SK-MEL-5 (cell line): ENCODE data around the gene SAMD7. TPM values are rescaled to one million over a fixed set of nuclear protein-coding genes. Genes with fewer than 3 reads are reported as not detected.

ENCODE experiments used
- DNase-seq: peaks from one replicate; pipeline ENCODE4 v3.0.0-alpha.2; 2016; ENCODE audit warnings: low read depth, low spot score
- in situ Hi-C: cut with HindIII; loops from 2 replicates; pipeline ENCODE4 v1.10.0; 2016; ENCODE audit warnings: low sequenced_read_pairs, high pct_unique_total_duplicates, low pct_unique_long_range_greater_than_20kb
- polyA plus RNA-seq, 2 experiments: library from polyadenylated mRNA; depleted of rRNA; stranded (reverse); fragments of >200 nt; gene quantifications; 2 replicates each; pipeline ENCODE4 v1.2.3, GENCODE V29; 2015
- total RNA-seq: library from RNA; depleted of rRNA; stranded (reverse); fragments of >200 nt; shearing (Covaris generic); gene quantifications from 2 replicates; pipeline ENCODE4 v1.2.3, GENCODE V29; 2014; rRNA removed

The SAMD7 gene, protein sequence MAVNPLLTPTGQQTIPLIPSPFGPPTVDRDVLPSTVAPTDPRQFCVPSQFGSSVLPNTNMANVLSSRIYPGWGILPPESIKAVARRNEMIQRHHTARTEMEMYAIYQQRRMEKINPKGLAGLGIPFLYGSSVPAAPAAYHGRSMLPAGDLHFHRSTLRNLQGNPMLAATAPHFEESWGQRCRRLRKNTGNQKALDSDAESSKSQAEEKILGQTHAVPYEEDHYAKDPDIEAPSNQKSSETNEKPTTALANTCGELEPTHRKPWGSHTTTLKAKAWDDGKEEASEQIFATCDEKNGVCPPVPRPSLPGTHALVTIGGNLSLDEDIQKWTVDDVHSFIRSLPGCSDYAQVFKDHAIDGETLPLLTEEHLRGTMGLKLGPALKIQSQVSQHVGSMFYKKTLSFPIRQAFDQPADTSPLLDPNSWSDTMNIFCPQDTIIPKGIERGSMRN
- not detected in 2 replicates for total RNA-seq
- not detected in 2 replicates for polyA plus RNA-seq (2015; cell fraction: cytosol; rRNA removed)
- not detected in 2 replicates for polyA plus RNA-seq (2015; cell fraction: nucleus; rRNA removed)

DNA sequence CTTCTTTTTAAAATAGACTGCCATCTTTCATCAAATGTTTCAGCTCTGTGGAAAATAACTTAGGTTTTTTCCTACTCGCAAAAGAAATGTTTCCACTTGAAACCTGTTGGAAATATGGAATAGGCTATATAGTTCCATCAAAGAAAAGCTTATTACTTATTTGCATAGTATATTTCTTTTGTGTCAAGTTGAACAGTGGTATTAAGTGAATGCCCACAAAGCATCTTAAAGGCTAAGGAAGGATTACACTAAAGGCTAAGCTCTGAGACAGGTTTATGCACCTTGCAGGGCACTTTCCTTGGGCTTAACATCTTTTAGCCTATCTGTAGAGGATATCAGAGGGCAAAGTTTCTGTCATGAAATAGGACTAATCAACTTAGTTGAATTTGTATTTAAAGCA is at the start of gene SAMD7:
TSS of gene SAMD7 (plus strand) at position 301 of the 400 bp plus-strand sequence. CDS start 7,927 bp downstream, outside the sequence.
- in situ Hi-C loops, result no loop called here
- no peak for DNase-seq

DNA sequence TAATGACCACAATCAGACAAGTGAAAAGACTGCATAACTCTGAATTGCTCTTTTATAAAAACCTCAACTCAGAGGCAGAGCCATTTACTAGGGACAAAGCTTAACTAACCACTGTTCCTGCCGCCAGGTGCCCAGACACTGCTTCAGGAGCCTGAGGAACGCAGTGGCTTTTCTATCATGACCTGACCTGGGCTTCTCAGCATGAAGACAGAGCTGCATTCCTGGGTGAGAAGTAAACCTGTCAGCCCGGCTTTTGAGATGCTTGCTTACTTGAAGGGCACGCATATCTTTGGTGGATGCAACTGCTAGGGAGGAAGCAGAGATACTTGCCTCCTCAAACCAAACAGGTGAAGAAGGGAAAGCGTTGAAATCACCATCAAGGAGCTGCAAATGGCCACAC is 49.5 kb upstream of the SAMD7 start:
- in situ Hi-C loops, result no loop called here
- no peak for DNase-seq

DNA sequence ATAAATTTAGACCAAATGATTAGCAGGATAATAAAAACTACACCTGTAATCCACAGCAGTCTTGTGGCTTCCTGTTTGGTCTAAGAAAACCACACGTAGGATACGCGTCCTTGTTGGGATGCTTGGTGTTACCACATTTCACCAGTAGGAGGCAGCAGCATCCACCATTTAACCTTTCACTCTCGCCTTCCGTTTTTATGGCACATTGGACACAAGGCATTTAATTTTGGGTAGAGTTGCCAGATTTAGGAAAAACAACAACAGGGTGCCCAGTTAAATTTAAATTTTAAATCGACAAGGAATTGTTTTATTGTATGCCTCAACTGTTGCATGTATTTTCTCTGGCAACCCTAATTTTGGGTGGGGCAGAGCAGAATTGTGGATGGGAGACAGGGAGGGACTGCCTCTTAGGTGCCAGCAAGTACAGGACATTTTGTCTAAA is 47.9 kb upstream of the SAMD7 start:
- in situ Hi-C loops, result no loop called here
- peak; percentile 79 for DNase-seq

DNA sequence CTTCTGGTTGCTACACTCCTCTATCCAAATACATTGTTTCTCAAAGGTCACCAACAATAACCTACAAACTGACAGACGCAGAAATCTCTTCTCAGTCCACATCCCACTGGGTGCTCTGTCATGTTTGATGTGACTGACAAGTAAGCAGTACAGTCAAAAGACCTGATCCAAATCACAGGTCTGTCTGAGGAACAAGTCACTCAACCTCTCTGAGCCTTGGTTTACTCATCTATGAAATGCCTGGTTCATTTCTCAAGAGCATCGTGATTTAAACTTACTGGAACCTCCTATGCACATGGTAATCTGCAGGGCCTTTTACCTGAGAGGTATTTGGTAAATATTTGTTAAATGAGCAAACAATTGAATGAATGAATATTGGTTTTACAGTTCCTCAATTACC is 47.1 kb upstream of the SAMD7 start:
- DNase-seq, result no peak
- in situ Hi-C loops, result no loop called here

DNA sequence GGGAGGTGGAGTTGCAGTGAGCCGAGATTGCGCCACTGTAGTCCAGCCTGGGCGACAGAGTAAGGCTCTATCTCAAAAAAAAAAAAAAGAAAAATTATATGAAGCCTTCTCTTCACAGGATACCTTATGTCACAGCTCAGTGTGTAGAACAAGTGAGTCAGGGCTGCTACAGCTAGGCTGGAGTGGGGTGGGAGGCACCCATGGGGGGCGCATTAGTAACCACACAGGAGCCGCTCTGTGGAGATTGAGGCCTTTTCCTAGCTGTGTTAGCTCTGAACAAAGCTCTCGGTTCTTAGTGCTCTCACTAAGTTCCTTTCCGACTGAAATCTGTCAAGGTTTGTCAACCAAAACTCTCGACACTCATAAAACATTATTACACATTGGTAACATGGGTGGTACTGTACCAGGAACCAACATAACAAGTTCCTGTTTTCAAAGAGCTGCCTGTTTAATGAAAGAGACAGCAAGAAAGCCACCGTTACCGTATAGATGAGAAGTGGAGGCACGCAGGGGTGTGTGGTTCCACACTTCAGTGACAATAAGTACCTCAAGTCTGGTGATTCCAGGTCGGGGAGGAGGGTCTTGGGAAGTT is 46.1 kb upstream of the SAMD7 start:
- no peak for DNase-seq
- in situ Hi-C loops, result no loop called here

DNA sequence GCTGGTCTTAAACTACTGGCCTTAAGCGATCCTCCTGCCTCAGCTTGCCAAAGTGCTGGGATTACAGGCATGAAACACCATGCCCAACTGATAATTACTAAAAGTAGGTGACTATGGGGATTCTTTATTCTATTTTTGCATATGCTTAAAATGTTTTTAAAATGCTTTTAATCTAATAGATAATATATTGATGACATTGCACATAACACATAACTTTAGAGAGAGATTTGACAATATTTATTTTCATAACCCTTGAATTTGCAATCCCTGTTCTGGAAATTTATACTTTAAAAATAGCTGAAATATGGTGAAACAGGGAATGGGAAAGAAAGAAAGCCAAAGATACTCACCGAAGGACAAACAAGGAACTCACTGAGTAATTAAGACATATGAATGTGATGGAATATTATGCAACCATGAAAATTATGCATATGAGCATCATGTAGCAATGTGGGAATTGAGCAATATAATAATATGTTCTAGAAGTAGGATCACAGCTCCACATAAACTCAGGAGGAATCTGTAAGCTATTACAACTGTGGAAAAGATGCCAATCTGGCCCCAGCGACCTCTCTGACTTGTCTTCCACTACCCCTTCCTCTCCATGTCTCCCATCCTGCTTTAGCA is 43.7 kb upstream of the SAMD7 start:
- no peak for DNase-seq
- in situ Hi-C loops, result no loop called here

DNA sequence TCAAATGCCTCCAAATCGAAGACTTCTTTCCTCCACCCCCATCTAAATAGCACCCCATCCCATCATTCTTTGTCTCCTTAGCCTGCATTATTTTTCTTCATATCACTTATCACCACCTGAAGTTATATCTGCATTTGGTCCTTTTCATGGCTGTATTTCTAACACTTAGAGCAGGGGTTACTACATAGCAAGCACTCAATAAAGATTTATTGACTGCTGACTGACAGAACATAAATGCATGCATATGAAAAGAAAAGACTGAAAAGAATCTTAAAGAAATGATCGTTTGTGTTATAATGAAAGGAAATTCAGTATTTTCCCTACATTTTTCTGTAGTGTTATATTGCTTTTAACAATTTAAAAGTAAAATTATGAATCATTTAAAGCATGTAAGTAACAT is 43.0 kb upstream of the SAMD7 start:
- in situ Hi-C loops, result no loop called here
- DNase-seq, result no peak

DNA sequence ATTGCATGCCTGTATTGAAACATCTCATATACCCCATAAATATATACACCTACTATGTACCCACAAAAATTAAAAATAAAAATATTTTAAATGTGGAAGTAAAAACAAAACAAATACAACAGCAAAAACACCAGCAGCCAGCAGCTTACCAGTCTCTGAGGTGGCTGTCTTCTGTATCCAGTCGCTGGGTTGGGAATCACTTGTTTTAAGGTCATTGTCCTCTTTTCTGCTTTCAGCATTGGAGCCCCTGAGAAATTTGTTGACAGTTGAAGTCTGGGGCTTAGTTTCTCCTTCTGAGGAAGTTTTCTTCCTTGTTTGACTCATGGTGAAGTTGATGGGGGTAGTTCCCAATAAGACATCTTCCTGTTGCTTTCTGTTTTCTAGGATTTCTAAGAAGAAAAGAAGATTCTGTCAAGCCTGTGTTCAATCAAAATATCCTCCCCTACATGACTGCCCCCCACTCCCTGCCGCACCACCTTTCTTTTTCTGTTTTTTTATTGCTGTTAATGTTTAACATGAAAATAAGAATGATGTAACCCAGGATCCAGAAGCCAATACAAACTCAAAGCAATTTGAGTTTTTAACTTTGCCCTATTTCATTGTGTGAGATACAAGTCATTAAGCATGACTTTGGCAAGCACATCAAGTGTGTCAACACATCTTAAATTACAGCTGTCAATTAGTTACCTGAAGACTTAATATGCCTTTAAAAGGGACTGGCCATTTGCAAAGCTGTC is 41.7 kb upstream of the SAMD7 start, which contains the start of gene LRRC31:
TSS of gene LRRC31 (minus strand) at position 452 of the 737 bp plus-strand sequence. CDS start at position 324, 128 bp downstream.
- DNase-seq, result no peak
- in situ Hi-C loops, result no loop called here

DNA sequence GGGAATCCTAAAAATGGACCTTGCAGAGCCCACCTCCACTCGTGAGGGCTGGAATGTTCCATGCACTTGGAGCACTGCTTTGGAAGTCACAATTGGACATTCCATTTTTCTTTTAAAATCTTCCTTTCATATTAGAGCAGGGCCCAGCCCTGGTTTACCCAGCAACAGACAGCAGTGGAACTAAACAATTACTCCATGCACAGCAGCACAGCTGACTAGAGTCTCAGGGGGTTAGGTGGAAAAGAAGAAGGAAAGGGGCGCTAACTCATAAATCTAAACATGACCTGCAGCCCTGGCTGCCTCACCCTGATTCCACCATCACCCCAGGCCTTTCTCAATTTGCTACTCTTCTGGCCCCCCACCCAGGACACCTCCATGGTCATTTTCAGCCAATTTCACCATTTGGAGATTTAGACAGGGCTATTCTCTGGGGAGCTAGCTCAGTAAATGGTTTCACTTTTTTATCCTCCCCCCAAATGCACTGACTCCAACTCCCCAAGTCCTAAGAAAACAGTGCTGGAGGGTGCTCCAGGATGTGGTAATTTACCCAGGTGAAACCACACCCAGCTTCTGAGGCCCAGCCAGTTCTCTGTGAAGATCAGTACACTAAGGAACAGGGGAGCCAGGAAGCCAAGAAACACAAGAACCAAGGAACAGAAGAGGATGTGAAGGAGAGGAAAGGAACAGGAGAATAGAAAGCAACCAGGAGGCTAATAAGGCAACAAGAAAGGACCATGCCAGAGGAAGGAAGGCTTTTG is 40.1 kb upstream of the SAMD7 start:
- no peak for DNase-seq
- in situ Hi-C loops, result no loop called here

DNA sequence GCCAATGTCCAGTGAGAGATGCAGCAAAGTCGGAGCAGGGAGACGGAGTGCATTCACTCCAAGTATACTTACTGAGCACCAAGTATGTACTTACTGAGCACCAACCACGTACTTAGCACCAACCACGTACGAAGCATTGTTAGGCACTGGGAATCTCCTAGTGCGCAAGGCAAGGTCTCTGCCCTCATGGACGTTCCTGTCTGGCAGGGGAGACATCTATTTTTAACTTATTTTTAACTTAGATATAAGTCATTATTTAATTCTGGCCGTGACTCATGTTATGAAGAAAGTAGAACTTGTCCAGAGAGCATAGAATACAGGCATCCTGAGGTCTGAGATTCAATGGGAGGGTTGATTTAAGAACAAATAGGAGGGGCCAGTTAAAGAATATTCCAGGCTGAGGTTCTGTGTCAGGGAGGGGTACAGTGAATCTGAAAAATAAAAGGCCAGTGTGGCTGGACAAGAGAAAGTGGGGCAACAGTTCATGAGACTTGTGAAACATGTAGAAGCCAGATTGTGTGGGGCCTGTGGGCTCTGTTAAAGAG is 32.3 kb upstream of the SAMD7 start:
- no peak for DNase-seq
- in situ Hi-C loops, result no loop called here

DNA sequence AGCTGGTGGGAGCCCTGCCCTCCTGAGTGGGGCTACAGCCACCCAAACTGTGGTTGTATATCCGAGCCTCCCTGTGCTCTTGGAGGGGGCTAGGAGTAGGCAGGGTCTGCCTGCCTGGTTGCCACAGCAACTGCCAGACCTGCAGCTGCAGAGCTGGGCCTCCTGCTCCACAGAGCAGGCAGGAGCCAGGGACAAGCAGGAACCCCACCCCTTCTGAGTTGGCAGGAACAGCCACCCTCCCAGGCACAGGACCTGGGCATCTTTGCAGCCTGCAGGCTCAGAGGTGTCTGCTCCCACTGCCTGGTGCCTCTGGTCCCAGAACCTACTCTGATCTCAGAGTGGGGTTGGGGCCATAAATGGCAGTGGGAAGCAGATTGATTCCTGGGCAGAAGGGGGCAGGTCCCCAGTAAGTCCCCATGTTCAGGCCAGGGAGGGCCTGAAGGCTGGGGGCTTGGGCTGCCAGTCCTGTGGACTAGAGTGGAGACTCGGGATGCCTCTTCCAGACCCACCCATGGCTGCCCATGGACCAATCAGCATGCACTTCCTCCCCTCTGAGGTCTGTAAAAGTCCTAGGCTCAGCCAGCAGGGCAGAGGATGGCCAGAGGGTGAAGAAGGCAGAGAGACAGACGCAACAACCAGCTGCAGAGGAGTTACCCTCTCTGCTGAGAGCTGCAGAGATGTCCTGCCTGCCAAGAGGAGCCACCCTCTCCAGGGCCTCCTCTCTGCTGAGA is 31.4 kb upstream of the SAMD7 start:
- no peak for DNase-seq
- in situ Hi-C loops, result no loop called here

DNA sequence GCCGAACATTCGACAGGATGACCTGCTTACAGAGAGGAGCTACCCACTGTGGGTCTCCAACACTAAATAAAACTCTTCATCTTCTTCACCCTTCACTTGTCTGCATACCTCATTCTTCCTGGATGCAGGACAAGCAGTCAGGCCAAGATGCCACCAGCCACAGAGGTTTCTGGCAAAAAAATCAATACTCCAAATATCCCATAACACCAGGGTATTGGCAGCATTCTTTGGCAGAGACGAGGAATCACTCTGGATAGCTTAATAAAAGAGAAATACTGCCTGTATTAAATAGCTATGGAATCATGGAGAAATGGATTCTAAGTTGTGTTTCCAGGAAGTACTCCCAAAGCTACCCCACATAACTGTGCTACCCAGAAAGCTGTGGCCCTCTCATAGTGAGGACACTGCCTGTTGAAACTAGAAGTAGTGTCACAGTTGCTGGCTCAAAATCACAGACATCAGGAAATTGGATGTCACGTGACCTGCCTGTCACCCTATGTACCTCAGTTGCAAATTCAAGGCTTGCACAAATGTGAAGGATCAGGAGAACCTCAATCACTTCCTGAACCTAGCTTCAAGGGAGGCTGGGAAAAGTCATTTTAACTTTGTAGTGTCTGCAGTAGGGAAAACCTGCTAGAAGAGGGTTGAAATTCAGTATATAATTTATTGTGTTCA is 30.7 kb upstream of the SAMD7 start:
- in situ Hi-C loops, result no loop called here
- DNase-seq, result no peak

DNA sequence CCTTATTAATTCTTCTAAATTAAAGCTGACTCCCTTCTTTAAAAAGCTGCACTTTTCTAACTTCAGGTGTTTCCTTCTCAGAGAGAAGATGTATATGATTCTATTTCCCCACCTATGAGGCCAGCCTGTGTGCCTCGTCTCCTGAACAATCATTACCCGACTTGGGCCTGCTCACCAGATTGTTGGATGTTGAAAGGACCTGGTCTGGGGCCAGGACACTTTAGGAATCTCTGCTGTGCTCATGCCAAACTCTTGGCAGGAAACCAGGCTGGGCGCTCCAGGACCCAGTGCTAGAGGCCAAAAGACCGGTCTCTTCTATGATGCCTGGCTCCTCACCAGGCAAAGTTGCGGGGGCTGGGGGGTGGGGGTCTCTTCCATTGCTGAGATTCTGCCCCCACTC is 24.7 kb upstream of the SAMD7 start:
- no peak for DNase-seq
- in situ Hi-C loops, result no loop called here

DNA sequence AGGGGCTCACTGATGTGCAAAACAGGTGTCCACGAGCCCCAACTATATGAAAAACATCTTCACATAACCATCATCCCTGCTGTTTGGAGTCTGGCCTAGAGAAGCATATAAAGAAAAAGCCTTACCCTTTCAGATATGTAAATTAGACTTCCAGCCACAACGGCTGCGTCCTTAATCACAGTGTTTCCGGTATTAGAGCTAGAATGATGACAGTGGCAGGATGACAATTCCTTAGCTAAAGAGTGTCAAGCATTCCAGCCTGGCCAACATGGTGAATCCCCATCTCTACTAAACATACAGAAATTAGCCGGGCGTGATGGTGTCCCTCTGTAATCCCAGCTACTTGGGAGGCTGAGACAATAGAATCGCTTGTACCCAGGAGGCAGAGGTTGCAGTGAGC is 19.5 kb upstream of the SAMD7 start:
- DNase-seq, result no peak
- in situ Hi-C loops, result no loop called here

DNA sequence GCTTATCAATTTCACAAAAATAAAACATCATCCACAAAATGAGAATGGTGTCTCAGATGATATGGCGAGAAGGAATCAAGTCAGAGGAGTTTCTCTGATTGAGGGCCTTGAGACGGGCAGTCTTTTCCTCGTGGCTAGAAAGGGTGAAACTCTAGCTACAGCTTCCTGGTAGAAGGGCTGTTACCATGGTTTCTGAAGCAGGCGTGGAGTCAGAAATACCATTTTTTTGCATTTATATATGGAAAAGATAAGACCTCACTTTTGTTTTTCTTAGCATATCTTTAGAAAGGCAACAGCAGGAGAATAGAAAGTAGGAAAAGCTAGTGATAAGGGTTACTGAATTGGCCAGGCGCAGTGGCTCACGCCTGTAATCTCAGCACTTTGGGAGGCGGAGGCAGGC is 17.3 kb upstream of the SAMD7 start:
- in situ Hi-C loops, result no loop called here
- no peak for DNase-seq

DNA sequence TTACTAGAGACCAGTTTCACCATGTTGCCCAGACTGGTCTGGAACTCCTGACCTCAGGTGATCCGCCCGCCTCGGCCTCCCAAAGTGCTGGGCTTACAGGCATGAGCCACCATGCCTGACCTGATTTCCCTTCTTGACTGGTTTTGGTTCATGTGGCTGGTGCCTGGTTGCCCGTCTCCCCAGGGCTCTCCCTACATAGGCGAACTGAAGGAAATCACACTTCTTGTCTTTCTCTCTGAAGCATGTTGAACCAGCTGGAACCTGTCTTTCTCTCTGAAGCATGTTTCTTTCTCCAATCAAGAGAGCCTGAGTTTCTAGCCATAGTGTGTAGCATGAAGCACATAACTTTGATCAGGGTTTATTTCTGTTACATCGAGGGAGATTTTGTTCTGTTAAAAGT is 16.3 kb upstream of the SAMD7 start:
- in situ Hi-C loops, result no loop called here
- DNase-seq, result no peak
